Measurements from ENCODE around the gene PDXK.

Gene PDXK

DNA sequence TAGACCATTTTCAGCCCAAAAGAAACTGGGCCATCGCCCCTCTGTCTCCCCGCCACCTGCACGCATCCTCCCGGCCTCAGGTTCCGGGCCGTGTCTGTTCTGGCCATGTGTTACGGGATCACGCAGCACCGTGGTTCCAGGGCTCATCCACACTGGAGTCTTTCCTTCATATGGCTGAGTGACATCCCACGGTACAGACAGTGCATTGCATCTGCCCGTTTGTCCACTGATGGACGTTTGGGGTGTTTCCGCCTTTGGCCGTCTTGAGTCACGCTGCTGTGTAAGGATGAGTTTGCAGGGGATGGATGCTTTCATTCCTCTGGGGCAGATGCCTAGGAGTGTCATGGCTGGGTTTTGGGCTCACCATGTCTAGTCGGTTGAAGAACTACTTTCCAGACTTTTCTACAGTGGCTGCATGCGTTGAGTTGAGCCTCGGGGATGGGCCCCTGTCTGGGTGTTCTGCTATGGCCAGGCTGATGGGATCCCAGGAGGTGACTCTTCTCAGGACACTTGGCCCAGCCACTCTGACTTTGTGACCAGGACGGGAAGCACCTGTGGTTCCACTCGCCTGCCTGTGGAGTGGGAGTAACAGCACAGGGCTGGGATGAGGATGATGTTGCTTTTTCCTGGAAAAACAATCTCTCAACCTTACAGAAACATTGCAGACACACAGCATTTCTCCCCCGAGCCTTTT is 87.2 kb downstream of the PDXK start:
- no peak for DNase-seq (ENCODE audit: low spot score)

- no peak for DNase-seq (ENCODE audit: low spot score)
These were observed 89.4 kb downstream of the PDXK start for GRCh38 chr21:43808367-43808766.

- DNase-seq (ENCODE audit: low spot score), result no peak
These were observed 89.9 kb downstream of the PDXK start for GRCh38 chr21:43808832-43809251.

GRCh38 chr21:43809346-43809799 is 90.4 kb downstream of the PDXK start:
- no peak for DNase-seq (ENCODE audit: low spot score)

- DNase-seq (ENCODE audit: low spot score), result no peak
These were observed 91.0 kb downstream of the PDXK start for GRCh38 chr21:43809853-43810504.

- peak; percentile 87 for DNase-seq (ENCODE audit: low spot score)
These were observed 91.8 kb downstream of the PDXK start for GRCh38 chr21:43810505-43811261.

- DNase-seq (ENCODE audit: low spot score), result no peak
These were observed 92.6 kb downstream of the PDXK start for GRCh38 chr21:43811262-43812105.
